HL-60 (cell line): ENCODE data around the gene ABLIM1.

ENCODE experiments used
- DNase-seq, 2 experiments: peaks; one replicate each; pipeline ENCODE4 v3.0.0-alpha.2; 2010 to 2020; ENCODE audit warnings: low read depth in 1 of 2, low spot score in 1 of 2
- H3K27ac ChIP-seq: fragments of 250-450 bp; sonication (Bioruptor Pico); replicated peaks from 2 replicates; pipeline ENCODE4 v1.5.1; 2020; ENCODE audit warnings: mild to moderate bottlenecking, moderate library complexity
- H3K27me3 ChIP-seq: fragments of 250-450 bp; sonication (Bioruptor Pico); 2 replicates; pipeline ENCODE4 v1.5.1; 2021; ENCODE audit warnings: mild to moderate bottlenecking, moderate library complexity; ENCODE audit not compliant: insufficient read depth, poor library complexity, severe bottlenecking
- H3K4me3 ChIP-seq: replicated peaks from 2 replicates; pipeline ENCODE4 v1.5.1; 2011; ENCODE audit warnings: mild to moderate bottlenecking, control low read depth, low read length; ENCODE audit not compliant: insufficient read depth
- CTCF ChIP-seq: IDR thresholded peaks from one replicate; pipeline ENCODE4 v1.5.1; 2011; ENCODE audit warnings: low read length, control low read depth, inconsistent platforms; ENCODE audit not compliant: insufficient read depth
- GABPA ChIP-seq: IDR thresholded peaks from 2 replicates; pipeline ENCODE4 v1.6.1; 2012; ENCODE audit warnings: low read depth
- POLR2AphosphoS5 ChIP-seq: IDR thresholded peaks from 2 replicates; pipeline ENCODE4 v1.6.1; 2012; ENCODE audit warnings: low read depth
- REST ChIP-seq: IDR thresholded peaks from 2 replicates; pipeline ENCODE4 v1.6.1; 2012; ENCODE audit warnings: low read depth; ENCODE audit not compliant: insufficient replicate concordance
- SPI1 ChIP-seq: IDR thresholded peaks from 2 replicates; pipeline ENCODE4 v1.6.1; 2012; ENCODE audit warnings: low read depth, mild to moderate bottlenecking, borderline replicate concordance

ABLIM1 gene

GRCh38 chr10:114683162-114683561 lies 25.1 kb upstream of the ABLIM1 start:
- TF ChIP-seq GABPA = no peak
- no peak for TF ChIP-seq SPI1
- TF ChIP-seq POLR2AphosphoS5 = no peak
- no peak for TF ChIP-seq REST
- no peak for TF ChIP-seq CTCF
- no peak overlapping the region for H3K4me3 ChIP-seq
- no peak for DNase-seq
- peaks cover 2% of the 10 kb centered on the region for H3K27me3 ChIP-seq
- H3K27ac ChIP-seq = no peak overlapping the region

- no peak for DNase-seq
- Histone ChIP-seq H3K27me3 (peaks cover 2% of the 10 kb centered on the region), H3K27ac (no peak overlapping the region), H3K4me3 (no peak overlapping the region)
- no peak for TF ChIP-seq POLR2AphosphoS5
- TF ChIP-seq REST = no peak
- TF ChIP-seq CTCF = no peak
- no peak for TF ChIP-seq GABPA
- no peak for TF ChIP-seq SPI1
Measured at GRCh38 chr10:114682532-114682931, 24.5 kb upstream of the ABLIM1 start.

GRCh38 chr10:114682121-114682520 lies 24.0 kb upstream of the ABLIM1 start:
- Histone ChIP-seq H3K4me3 (no peak overlapping the region), H3K27me3 (peaks cover 2% of the 10 kb centered on the region), H3K27ac (no peak overlapping the region)
- no peak for DNase-seq
- TF ChIP-seq POLR2AphosphoS5 = no peak
- TF ChIP-seq GABPA = no peak
- TF ChIP-seq REST = no peak
- TF ChIP-seq CTCF = no peak
- no peak for TF ChIP-seq SPI1
